B cell (primary cell): Measurements from ENCODE around the gene AREL1. TPM values are rescaled to one million over a fixed set of nuclear protein-coding genes. Genes with fewer than 3 reads are reported as not detected.

ENCODE experiments used
- ATAC-seq: fragments of 200-7000 bp; cut with Tn5 transposase; one replicate; pipeline ENCODE4 v1.10.0; 2021; ENCODE audit warnings: low read depth, mild to moderate bottlenecking, moderate number of reproducible peaks, moderate library complexity
- CTCF ChIA-PET: fragments of 350-600 bp; sonication (Branson Sonifier 250); formaldehyde crosslinking; loops from one replicate; lab custom pipeline; 2021; ENCODE audit warnings: antibody characterized with exemption, inconsistent platforms; lab: Charles Lee
- POLR2A ChIA-PET: fragments of 350-600 bp; sonication (Branson Sonifier 250); formaldehyde crosslinking; loops from one replicate; lab custom pipeline; 2021; ENCODE audit warnings: antibody characterized with exemption; lab: Charles Lee
- DNase-seq: peaks from one replicate; pipeline ENCODE4 v3.0.0; 2013
- H2AFZ ChIP-seq: 2 replicates; pipeline ENCODE4 v1.6.1; 2012; ENCODE audit warnings: mild to moderate bottlenecking, low read depth, low read length; ENCODE audit not compliant: insufficient read depth, poor library complexity, severe bottlenecking
- H3K27ac ChIP-seq, 2 donors: 1 replicate in 1 of 2; 2 replicates in 1 of 2; pipeline ENCODE4 v1.5.1; 2012 to 2013; ENCODE audit warnings: low read length in 2 of 2, mild to moderate bottlenecking in 2 of 2, moderate library complexity in 1 of 2
- H3K27me3 ChIP-seq, 4 experiments: fragments of 200-600 bp in 1 of 4; sonication (generic) in 1 of 4; replicated peaks in 1 of 4; 1 replicate in 2 of 4; 2 replicates in 2 of 4; pipeline versions ENCODE4 v1.6.1 to v1.7.0; 2013 to 2016; ENCODE audit warnings: low read length in 3 of 4, mild to moderate bottlenecking in 2 of 4, mixed read lengths in 1 of 4, moderate library complexity in 1 of 4; ENCODE audit not compliant: insufficient read depth in 4 of 4, control insufficient read depth in 3 of 4; ENCODE audit errors: control extremely low read depth in 1 of 4
- H3K36me3 ChIP-seq, 2 experiments: replicated peaks in 1 of 2; 1 replicate in 1 of 2; 2 replicates in 1 of 2; pipeline versions ENCODE4 v1.6.1 to v1.7.1; 2013; ENCODE audit warnings: low read length in 1 of 2; ENCODE audit not compliant: insufficient read depth in 2 of 2, control insufficient read depth in 1 of 2; ENCODE audit errors: control extremely low read depth in 1 of 2, extremely low read depth in 1 of 2
- H3K4me1 ChIP-seq, 2 donors: fragments of 200-600 bp in 1 of 2; sonication (generic) in 1 of 2; 1 replicate in 1 of 2; 2 replicates in 1 of 2; pipeline versions ENCODE4 v1.5.1 to v1.6.1; 2013 to 2017; ENCODE audit warnings: low read length in 2 of 2; ENCODE audit not compliant: control insufficient read depth in 2 of 2, insufficient read depth in 2 of 2
- H3K4me2 ChIP-seq: replicated peaks from 2 replicates; pipeline ENCODE3; 2012; ENCODE audit warnings: mild to moderate bottlenecking, low read depth, low read length; ENCODE audit not compliant: poor library complexity, severe bottlenecking
- H3K4me3 ChIP-seq, 5 experiments: fragments of 200-600 bp in 1 of 5; sonication (generic) in 1 of 5; 1 replicate in 3 of 5; 2 replicates in 2 of 5; pipeline versions ENCODE4 v1.5.1 to v1.7.0; 2011 to 2016; ENCODE audit warnings: low read length in 4 of 5, mild to moderate bottlenecking in 4 of 5, low read depth in 2 of 5, control low read depth in 1 of 5, moderate library complexity in 1 of 5; ENCODE audit not compliant: insufficient read depth in 1 of 5; ENCODE audit errors: control extremely low read depth in 1 of 5, extremely low read depth in 1 of 5
- H3K79me2 ChIP-seq: fragments of 200-600 bp; sonication (generic); one replicate; pipeline ENCODE4 v1.6.0; 2016; ENCODE audit warnings: low read length; ENCODE audit not compliant: control insufficient read depth, insufficient read depth
- H3K9ac ChIP-seq: fragments of 200-600 bp; sonication (generic); 2 replicates; pipeline ENCODE4 v1.6.1; 2017; ENCODE audit warnings: mild to moderate bottlenecking, low read length, moderate library complexity
- H3K9me3 ChIP-seq, 3 donors: one replicate each; pipeline versions ENCODE4 v1.6.1 to v1.7.1; 2013; ENCODE audit warnings: low read length in 2 of 3; ENCODE audit not compliant: control insufficient read depth in 2 of 3, insufficient read depth in 1 of 3; ENCODE audit errors: control extremely low read depth in 1 of 3
- H4K20me1 ChIP-seq: 2 replicates; pipeline ENCODE4 v1.6.0; 2012; ENCODE audit warnings: mild to moderate bottlenecking, low read length; ENCODE audit not compliant: insufficient read depth, control insufficient read depth, poor library complexity, severe bottlenecking
- H3K27ac Mint-ChIP-seq: one replicate; pipeline ENCODE4 v1.8.0; 2021; ENCODE audit warnings: mixed read lengths
- H3K27me3 Mint-ChIP-seq: one replicate; pipeline ENCODE4 v1.8.0; 2021; ENCODE audit warnings: mixed read lengths
- H3K4me1 Mint-ChIP-seq: one replicate; pipeline ENCODE4 v1.8.0; 2021; ENCODE audit warnings: mixed read lengths
- H3K4me3 Mint-ChIP-seq: one replicate; pipeline ENCODE4 v1.8.0; 2021; ENCODE audit warnings: mixed read lengths
- H3K9me3 Mint-ChIP-seq: one replicate; pipeline ENCODE4 v1.8.0; 2022; ENCODE audit warnings: mixed read lengths; ENCODE audit not compliant: insufficient read depth
- EZH2 ChIP-seq: IDR thresholded peaks from 2 replicates; pipeline ENCODE4 v1.6.1; 2012; ENCODE audit warnings: borderline replicate concordance, low read depth, mild to moderate bottlenecking, moderate library complexity, low read length; ENCODE audit not compliant: insufficient read depth, poor library complexity, severe bottlenecking
- WGBS: methylation state at CpG from one replicate; pipeline ENCODE4 v1.1.5; 2013; ENCODE audit warnings: missing lambda C conversion rate; ENCODE audit not compliant: insufficient coverage; 5-methylcytosine and 5-hydroxymethylcytosine counted together
- intact Hi-C: fragments of 100-400 bp; cut with micrococcal nuclease; formaldehyde crosslinking; loops from one replicate; pipeline ENCODE4 v1.10.0; 2022
- polyA plus RNA-seq: library from polyadenylated mRNA; depleted of rRNA; stranded (reverse); fragments of >200 nt; gene quantifications from 2 replicates; pipeline ENCODE4 v1.2.3, GENCODE V29; 2012
- total RNA-seq, 2 donors: library from RNA; stranded (reverse); fragments of 120-200 nt in 1 of 2; gene quantifications; 1 replicate in 1 of 2; 2 replicates in 1 of 2; pipeline versions ENCODE4 v1.2.3 to v1.2.4, GENCODE V29; 2013 to 2022
- TF ChIP-seq, protein P1 (sequence below): fragments of 200-600 bp; IDR thresholded peaks from one replicate; pipeline ENCODE4 v1.8.0; 2022; ENCODE audit warnings: antibody characterized with exemption, mild to moderate bottlenecking

Gene AREL1
- total and polyA plus RNA-seq, 2 donors (not counting 1 experiment from before 2014, with no cell fraction given): 19.2 to 39.4 TPM

- TF ChIP-seq, protein P1, sequence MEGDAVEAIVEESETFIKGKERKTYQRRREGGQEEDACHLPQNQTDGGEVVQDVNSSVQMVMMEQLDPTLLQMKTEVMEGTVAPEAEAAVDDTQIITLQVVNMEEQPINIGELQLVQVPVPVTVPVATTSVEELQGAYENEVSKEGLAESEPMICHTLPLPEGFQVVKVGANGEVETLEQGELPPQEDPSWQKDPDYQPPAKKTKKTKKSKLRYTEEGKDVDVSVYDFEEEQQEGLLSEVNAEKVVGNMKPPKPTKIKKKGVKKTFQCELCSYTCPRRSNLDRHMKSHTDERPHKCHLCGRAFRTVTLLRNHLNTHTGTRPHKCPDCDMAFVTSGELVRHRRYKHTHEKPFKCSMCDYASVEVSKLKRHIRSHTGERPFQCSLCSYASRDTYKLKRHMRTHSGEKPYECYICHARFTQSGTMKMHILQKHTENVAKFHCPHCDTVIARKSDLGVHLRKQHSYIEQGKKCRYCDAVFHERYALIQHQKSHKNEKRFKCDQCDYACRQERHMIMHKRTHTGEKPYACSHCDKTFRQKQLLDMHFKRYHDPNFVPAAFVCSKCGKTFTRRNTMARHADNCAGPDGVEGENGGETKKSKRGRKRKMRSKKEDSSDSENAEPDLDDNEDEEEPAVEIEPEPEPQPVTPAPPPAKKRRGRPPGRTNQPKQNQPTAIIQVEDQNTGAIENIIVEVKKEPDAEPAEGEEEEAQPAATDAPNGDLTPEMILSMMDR: no peak
- TF ChIP-seq EZH2: no peak
- Histone ChIP-seq H3K27ac (no peak overlapping the region), H3K9ac (no peak overlapping the region), H3K27me3 (no peaks in the 10 kb centered on the region), H3K4me1 (no peaks in the 10 kb centered on the region), H3K4me3 (no peak overlapping the region), H4K20me1 (no peaks in the 10 kb centered on the region), H2AFZ (no peak overlapping the region), H3K79me2 (no peaks in the 10 kb centered on the region), H3K4me2 (no peak overlapping the region), H3K36me3 (peaks cover 1 to 56% of the 10 kb centered on the region in 2 experiments), H3K9me3 (no peaks in the 10 kb centered on the region)
- ATAC-seq (no peak), DNase-seq (no peak)
- CTCF ChIA-PET: no interaction called here
- Mint-ChIP-seq H3K27ac (no peak overlapping the region), H3K4me1 (no peaks in the 10 kb centered on the region), H3K27me3 (no peaks in the 10 kb centered on the region), H3K9me3 (no peaks in the 10 kb centered on the region), H3K4me3 (no peak overlapping the region)
- intact Hi-C loops: no loop called here
- POLR2A ChIA-PET: no interaction called here
- 100% methylated on average over 5 of the region's 7 CpGs for WGBS
Observed at GRCh38 chr14:74663884-74664283, 49.0 kb downstream of the AREL1 start.

GRCh38 chr14:74661726-74662450, 51.0 kb downstream of the AREL1 start:
- Histone ChIP-seq H3K36me3 (peaks cover 1 to 42% of the 10 kb centered on the region in 2 experiments), H2AFZ (no peak overlapping the region), H3K79me2 (no peaks in the 10 kb centered on the region), H3K4me2 (no peak overlapping the region), H3K4me1 (no peaks in the 10 kb centered on the region), H3K4me3 (no peak overlapping the region), H4K20me1 (no peaks in the 10 kb centered on the region), H3K27me3 (no peaks in the 10 kb centered on the region), H3K27ac (no peak overlapping the region), H3K9ac (no peak overlapping the region), H3K9me3 (no peaks in the 10 kb centered on the region)
- Mint-ChIP-seq H3K9me3 (no peaks in the 10 kb centered on the region), H3K4me1 (no peaks in the 10 kb centered on the region), H3K27ac (no peak overlapping the region), H3K27me3 (no peaks in the 10 kb centered on the region), H3K4me3 (no peak overlapping the region)
- POLR2A ChIA-PET: no interaction called here
- no peak for DNase-seq
- intact Hi-C loops: no loop called here
- TF ChIP-seq, protein P1: no peak
- no peak for TF ChIP-seq EZH2
- CTCF ChIA-PET: interaction anchor here (1.2 kb wide), 1 partner anchor 11 kb away, joined by 3 read pairs; no protein-coding TSS in a partner anchor
- 98% methylated on average over 7 of the region's 7 CpGs for WGBS
- no peak for ATAC-seq
